Spinal cord (tissue), 10 donors: ENCODE results near the gene POLD4. TPM values are rescaled to one million over a fixed set of nuclear protein-coding genes. Genes with fewer than 3 reads are reported as not detected.

Experiments used
- DNase-seq, 6 donors: peaks; one replicate each; pipeline versions ENCODE4 v3.0.0 to v3.0.0-alpha.2; 2013 to 2015; ENCODE audit warnings: low spot score in 6 of 6, low read depth in 4 of 6
- H3K27ac ChIP-seq: one replicate; pipeline ENCODE4 v1.5.1; 2013; ENCODE audit warnings: low read depth, low read length, control low read depth
- H3K27me3 ChIP-seq: one replicate; pipeline ENCODE4 v1.6.1; 2013; ENCODE audit warnings: low read length; ENCODE audit not compliant: control insufficient read depth, insufficient read depth
- H3K36me3 ChIP-seq: one replicate; pipeline ENCODE4 v1.6.1; 2013; ENCODE audit warnings: low read length; ENCODE audit not compliant: control insufficient read depth, insufficient read depth
- H3K4me1 ChIP-seq: one replicate; pipeline ENCODE4 v1.6.1; 2013; ENCODE audit warnings: low read length; ENCODE audit not compliant: control insufficient read depth, insufficient read depth
- H3K4me3 ChIP-seq: one replicate; pipeline ENCODE4 v1.5.1; 2013; ENCODE audit warnings: low read depth, low read length, control low read depth
- H3K9me3 ChIP-seq: one replicate; pipeline ENCODE4 v1.6.1; 2013; ENCODE audit warnings: low read length; ENCODE audit not compliant: control insufficient read depth, insufficient read depth
- WGBS: methylation state at CpG from one replicate; pipeline ENCODE4 v1.1.5; 2013; ENCODE audit warnings: missing lambda C conversion rate; ENCODE audit not compliant: insufficient coverage; 5-methylcytosine and 5-hydroxymethylcytosine counted together
- polyA plus RNA-seq, 2 donors: library from polyadenylated mRNA; unstranded; fragments of 120-200 nt; gene quantifications; one replicate each; pipeline ENCODE4 v1.2.1, GENCODE V29; 2013; ENCODE audit not compliant: insufficient read length in 2 of 2
- total RNA-seq, 2 donors: library from RNA; depleted of rRNA in 1 of 2; stranded (reverse); fragments of 120-200 nt in 1 of 2; fragments of >200 nt in 1 of 2; gene quantifications; one replicate each; pipeline versions ENCODE4 v1.2.3 to v1.2.4, GENCODE V29; 2013 to 2014
- donor health status: healthy.

The POLD4 gene
- total and polyA plus RNA-seq, 4 donors, result 7.8 to 34.8 (median 25.6) TPM

DNA sequence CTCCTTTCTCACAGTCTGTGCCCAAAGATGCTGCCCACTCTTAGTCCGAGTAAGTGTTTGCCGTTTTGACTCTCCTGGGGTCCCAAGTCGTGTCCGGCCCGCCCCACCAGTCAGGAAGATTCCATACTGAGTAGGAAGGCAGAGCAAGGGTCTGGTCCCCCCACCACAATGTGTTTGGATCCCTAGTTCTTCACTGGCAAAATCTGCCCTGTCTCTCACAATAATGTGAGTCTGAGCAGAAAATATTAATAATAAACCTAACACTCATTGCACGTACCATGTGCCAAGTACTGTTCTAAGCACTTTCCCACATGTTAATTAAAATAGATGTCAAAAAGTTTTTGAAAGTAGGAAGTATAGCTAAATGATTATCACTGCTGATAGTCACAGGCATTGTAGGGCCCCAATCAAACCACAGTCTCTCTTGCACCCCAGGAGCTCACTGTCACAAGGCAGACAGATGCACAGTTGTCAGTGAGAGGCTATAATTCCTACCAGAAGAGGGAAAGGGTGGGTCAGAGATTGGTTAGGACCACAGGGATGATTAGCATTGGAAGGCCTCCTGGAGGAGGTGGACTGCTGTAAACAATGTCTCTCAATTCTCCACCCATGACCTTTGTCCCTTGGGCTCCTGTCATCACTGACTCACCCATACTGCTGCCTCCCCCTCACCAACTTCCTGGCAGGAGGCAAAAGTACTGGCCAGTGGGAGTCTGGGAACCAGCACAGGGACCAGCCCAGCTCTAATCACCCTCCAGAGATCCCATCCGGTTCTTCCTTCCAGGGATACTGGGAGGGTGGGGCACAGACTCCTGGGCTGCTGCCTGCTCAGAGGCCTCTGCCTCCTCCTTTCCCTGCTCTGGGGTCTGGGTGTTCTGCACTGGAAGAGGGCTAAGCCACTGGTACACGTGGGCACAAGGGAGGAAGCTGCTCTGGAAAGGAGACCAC lies 1.0 kb upstream of the POLD4 start:
- H3K4me3 ChIP-seq, result peak overlapping the region; percentile 68
- H3K9me3 ChIP-seq, result no peaks in the 10 kb centered on the region
- H3K27ac ChIP-seq, result peak overlapping the region; percentile 78
- peaks cover 65% of the 10 kb centered on the region for H3K4me1 ChIP-seq
- WGBS, result 22% methylated on average over 6 of the region's 8 CpGs
- H3K27me3 ChIP-seq, result no peaks in the 10 kb centered on the region
- DNase-seq, result peak in 1 of 6 donors; percentile 11
- H3K36me3 ChIP-seq, result peaks cover 7% of the 10 kb centered on the region

DNA sequence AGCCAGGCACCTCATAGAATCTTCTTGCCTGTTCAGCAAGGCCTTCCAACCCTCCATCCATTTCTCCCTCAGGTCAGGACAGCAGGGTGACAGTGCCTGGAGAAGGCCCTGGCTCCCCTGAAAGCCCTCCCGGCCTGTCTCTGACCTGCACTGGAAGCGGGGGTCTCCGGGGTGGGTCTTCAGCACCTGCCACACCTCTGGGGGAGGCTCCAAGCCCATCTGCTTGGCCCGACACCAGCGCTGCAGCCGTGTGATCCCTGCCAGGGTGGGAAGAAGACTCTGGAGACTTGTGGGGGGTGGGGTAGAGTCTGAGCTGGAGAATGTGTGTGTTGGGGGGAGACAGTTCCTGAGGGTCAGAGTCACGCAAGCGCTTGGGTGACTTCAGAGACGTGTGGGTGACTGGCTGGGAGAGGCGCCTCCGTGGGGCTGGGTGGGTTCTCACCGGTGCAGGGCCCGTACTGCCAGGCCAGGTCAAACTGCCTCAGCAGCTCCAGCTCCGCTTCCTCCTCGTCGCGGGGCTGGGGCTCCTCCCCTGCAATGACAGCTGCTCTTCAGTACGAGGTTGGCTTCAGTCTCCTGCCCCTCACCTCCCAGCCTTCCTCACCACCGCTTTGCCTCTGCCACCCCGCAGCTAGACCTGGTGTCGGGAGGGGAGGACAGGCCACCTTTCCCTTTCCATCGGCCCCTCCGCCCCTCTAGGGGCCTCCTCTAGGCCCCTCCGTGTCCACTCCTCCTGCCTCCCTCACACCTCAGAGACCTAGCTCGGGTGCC lies 615 bp downstream of the POLD4 start:
- H3K36me3 ChIP-seq, result peaks cover 9% of the 10 kb centered on the region
- peak overlapping the region; percentile 96 for H3K27ac ChIP-seq
- DNase-seq, result no peak
- no peaks in the 10 kb centered on the region for H3K27me3 ChIP-seq
- H3K4me1 ChIP-seq, result peaks cover 57% of the 10 kb centered on the region
- H3K9me3 ChIP-seq, result no peaks in the 10 kb centered on the region
- peak overlapping the region; percentile 68 for H3K4me3 ChIP-seq
- 25% methylated on average over 25 of the region's 25 CpGs for WGBS

DNA sequence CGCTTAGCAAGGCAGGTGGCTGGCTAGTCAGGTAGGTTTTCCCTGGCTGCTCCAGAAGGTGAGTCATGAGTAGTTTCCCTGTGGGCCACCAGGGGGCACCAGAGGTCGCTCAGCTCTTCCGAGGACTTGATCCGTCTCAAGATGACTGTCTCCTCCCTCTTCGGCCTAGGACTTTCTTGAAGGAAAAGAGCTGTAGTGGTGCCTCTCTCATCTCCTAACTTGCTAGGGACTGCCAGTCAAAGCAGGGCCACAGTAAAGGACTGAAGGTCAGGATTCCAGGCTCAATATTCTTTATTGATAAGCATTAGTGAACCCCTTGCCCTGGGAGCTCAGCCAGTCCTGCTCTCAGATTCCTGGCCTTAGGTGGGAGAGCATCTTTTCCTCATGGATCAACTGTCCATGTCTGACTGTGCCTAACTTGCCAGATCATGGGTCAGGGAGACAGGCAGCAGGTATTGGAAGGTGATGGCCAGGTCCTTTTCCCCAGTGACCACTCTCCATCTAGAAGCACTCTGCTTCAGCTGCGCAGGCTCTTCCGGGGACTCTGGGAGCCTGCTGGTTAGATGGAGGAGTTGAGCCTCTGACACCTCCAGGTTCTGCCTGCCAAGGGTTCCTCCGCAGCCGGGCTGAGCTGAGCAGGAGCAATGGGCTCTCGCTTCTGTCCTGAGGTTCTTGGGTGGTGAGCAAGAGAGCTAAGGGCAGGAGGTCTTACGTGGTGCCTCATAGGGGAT lies 1.9 kb downstream of the POLD4 start:
- no peak overlapping the region for H3K27ac ChIP-seq
- no peaks in the 10 kb centered on the region for H3K27me3 ChIP-seq
- DNase-seq, result peak in 3 of 6 donors; percentile 45 to 88 (median 83)
- no peak overlapping the region for H3K4me3 ChIP-seq
- 53% methylated on average over 11 of the region's 11 CpGs for WGBS
- no peaks in the 10 kb centered on the region for H3K9me3 ChIP-seq
- H3K4me1 ChIP-seq, result peaks cover 46% of the 10 kb centered on the region
- H3K36me3 ChIP-seq, result peaks cover 8% of the 10 kb centered on the region

DNA sequence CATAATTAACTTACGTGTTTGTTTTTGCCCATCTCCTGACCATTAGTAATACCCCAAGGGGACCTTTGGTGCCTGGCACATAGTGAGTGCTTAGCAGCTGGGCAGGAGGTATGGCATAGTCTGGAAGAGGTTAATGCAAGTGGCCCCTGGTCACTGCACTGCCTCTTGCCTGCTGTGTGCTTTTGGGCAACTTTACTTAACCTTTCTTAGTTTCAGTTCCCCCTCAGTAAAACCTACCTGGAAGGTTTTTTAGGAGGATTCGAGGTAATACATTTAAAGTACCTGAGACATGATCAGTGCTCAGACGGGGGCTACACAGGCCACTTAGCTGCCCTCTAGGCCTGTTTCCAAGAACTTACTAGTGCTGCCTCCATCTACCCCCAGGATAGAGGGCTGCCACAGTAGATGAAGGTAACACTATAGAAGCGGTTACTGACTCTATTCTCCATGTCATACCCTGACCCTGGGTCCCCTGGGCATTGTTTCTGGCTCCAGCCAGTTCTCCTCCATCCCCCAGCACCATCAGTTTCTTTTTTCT lies 3.3 kb downstream of the POLD4 start:
- no CpG with 5 or more reads among the region's 4 CpGs for WGBS
- Histone ChIP-seq H3K27me3 (no peaks in the 10 kb centered on the region), H3K27ac (no peak overlapping the region), H3K4me1 (peaks cover 32% of the 10 kb centered on the region), H3K9me3 (no peaks in the 10 kb centered on the region), H3K36me3 (peaks cover 5% of the 10 kb centered on the region), H3K4me3 (no peak overlapping the region)
- DNase-seq, result no peak

DNA sequence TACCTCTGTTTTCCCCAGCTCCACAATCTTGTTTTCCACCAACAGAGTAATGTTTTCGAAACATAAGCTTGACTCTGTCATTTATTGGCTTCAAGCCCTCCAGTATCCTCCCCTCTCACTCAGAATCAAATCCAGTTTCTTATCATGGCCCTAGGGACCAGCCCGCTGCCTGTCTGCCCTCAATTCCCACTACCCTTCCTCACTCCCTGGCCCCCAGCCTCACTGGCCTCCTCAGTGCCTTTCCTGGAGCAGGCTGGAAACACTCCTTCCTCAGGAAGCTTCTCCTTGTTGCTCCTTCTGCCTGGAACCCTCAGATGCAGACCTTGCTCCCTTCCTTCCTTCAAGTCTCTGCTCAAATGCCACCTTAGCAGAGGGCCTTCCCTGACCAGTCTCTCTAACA lies 3.9 kb downstream of the POLD4 start:
- Histone ChIP-seq H3K27me3 (no peaks in the 10 kb centered on the region), H3K36me3 (peaks cover 5% of the 10 kb centered on the region), H3K9me3 (no peaks in the 10 kb centered on the region), H3K4me3 (no peak overlapping the region), H3K27ac (no peak overlapping the region), H3K4me1 (peaks cover 27% of the 10 kb centered on the region)
- 93% methylated on average over 2 of the region's 2 CpGs for WGBS
- no peak for DNase-seq

DNA sequence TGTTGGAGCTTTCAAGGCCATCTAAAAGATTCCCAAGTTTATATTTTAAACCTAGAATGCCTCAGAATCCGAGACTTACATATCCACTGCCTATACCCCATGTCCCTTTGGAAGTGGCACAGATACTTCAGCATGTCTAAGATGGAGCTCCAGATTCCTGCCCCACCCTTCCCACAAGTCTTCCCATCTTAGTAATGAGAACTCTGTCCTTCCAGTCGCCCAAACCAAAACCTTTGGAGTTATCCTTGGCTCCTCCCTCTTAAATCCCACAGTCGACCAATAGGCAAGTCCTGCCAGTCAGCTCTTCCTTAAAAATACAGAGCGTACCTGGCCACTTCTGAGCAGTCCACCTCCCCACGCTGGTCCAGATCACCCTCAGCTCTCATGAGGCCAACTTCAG lies 4.3 kb downstream of the POLD4 start:
- 67% methylated on average over 5 of the region's 5 CpGs for WGBS
- no peak overlapping the region for H3K27ac ChIP-seq
- H3K36me3 ChIP-seq, result peaks cover 5% of the 10 kb centered on the region
- no peaks in the 10 kb centered on the region for H3K9me3 ChIP-seq
- H3K4me1 ChIP-seq, result peaks cover 25% of the 10 kb centered on the region
- no peak overlapping the region for H3K4me3 ChIP-seq
- no peaks in the 10 kb centered on the region for H3K27me3 ChIP-seq
- DNase-seq, result no peak

DNA sequence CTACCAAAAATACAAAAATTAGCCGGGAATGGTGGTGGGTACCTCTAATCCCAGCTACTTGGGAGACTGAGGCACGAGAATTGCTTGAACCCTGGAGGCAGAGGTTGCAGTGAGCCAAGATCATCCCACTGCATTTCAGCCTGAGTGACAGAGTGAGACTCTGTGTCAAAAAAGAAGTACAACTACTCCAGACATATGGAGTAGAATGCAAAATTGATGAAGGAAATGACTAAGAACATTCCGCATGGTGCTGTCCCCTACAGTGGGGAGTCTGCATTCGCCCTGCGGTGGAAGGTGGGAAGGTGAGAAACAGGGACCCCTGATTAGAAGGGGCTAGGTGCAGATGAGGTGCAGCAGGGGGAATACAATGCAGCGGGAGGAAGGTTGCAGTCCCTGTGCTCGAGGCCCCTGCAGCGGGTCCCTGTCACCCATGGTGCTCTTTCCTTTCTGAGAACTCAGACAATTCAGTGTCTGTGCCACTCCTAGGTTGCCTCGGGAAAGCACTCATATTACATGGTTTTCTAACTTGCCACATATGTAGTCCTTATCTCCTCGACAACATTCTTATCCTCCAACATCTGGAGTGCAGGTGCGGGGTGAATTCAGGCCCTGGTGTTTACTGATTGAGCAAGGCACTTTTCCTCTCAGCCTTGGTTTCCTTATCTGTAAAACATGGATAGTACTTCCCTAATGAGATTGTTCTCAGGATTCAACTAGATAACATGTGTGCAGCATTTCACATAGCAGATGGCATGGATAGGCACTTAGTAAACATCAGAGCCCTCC lies 5.2 kb downstream of the POLD4 start:
- Histone ChIP-seq H3K36me3 (peaks cover 5% of the 10 kb centered on the region), H3K4me1 (peaks cover 19% of the 10 kb centered on the region), H3K4me3 (no peak overlapping the region), H3K27ac (no peak overlapping the region), H3K27me3 (no peaks in the 10 kb centered on the region), H3K9me3 (no peaks in the 10 kb centered on the region)
- WGBS, result 89% methylated on average over 7 of the region's 11 CpGs
- DNase-seq, result no peak

DNA sequence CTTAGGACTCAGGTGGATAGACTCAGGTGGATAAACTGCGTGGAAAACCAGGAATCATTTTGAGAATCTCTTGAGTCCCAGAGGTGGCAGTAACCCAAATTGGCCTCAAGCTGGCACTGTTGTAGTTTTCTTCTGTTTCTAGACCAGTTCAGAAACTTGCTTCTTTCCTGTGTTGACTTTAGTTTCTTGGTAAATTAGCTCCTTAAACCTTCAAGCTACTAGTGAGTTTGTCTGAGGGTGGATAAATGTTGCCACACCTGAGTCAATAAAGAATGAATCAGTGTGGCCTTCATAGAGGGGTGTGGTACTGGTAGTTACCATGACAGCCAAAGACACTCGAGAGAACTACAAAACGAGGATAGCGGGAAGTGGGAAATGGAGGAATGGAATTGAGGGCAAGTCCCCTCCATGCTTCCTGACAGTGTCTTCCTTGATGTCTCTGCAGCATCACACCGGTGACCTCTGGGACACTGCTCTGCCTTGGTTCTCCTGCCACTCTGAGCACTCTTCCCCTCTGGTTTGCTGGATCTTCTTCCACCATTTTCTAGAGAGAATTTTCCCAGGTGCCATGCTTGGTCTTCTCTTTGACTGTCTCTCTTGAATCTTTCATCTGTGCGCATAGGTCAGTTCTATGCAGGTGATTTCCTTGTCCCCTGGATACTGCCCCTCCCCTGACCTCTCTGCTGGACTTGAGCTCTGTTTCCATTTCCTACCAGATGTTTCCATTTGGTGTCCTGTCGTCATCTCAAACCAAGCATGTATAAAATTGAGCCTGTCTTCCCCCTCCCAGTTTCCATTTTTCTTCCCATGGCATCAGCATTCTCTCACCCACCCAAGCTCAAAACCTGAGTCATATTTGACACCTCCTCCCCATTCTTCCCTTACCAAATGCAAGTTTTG lies 7.2 kb downstream of the POLD4 start:
- H3K4me3 ChIP-seq, result no peak overlapping the region
- peaks cover 3% of the 10 kb centered on the region for H3K4me1 ChIP-seq
- H3K9me3 ChIP-seq, result no peaks in the 10 kb centered on the region
- 71% methylated on average over 7 of the region's 7 CpGs for WGBS
- no peak overlapping the region for H3K27ac ChIP-seq
- H3K27me3 ChIP-seq, result no peaks in the 10 kb centered on the region
- H3K36me3 ChIP-seq, result peaks cover 5% of the 10 kb centered on the region
- peak in 1 of 6 donors; percentile 54 for DNase-seq
